T-helper 1 cell treated with Interleukin-12 subunit alpha and Interleukin-12 subunit beta and Interleukin-4 antibody, amounts not matched to agents 30 ng/mL and 1 ng/mL, for 36 hours (primary cell): Measurements from ENCODE around the gene PLEKHG3. TPM values are rescaled to one million over a fixed set of nuclear protein-coding genes. Genes with fewer than 3 reads are reported as not detected.
"Not testable (repeated sequence)": the region's sequence is repeated elsewhere in the genome, so short reads cannot be mapped to it uniquely, and the experiment has no call there.

Experiments used
- intact Hi-C: fragments of 100-400 bp; cut with micrococcal nuclease; formaldehyde crosslinking; loops from one replicate; pipeline ENCODE4 v1.15.1; 2024
- total RNA-seq: library from RNA; stranded (reverse); gene quantifications from 2 replicates; pipeline ENCODE4 v1.2.3, GENCODE V29; 2022

Gene PLEKHG3
- total RNA-seq, 1 donor from 2014 or later: 53.8 TPM

DNA sequence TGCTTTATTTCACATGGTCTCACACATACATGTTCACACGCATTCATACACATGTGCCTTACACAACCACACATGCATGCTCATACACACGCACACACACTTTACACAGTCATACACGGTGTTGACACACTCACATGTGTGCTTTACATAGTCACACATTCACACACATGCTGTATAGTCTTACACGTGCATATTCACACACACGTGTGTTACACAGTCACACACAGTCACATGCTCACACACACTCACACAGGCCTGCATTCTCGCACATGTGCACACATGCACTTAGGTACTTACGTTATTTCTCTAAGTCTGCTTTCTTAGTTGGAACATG, 18.0 kb upstream of the PLEKHG3 start:
- intact Hi-C loops: no loop called here

- intact Hi-C loops: no loop called here
Observed at GRCh38 chr14:64688031-64688430, 16.2 kb upstream of the PLEKHG3 start.

DNA sequence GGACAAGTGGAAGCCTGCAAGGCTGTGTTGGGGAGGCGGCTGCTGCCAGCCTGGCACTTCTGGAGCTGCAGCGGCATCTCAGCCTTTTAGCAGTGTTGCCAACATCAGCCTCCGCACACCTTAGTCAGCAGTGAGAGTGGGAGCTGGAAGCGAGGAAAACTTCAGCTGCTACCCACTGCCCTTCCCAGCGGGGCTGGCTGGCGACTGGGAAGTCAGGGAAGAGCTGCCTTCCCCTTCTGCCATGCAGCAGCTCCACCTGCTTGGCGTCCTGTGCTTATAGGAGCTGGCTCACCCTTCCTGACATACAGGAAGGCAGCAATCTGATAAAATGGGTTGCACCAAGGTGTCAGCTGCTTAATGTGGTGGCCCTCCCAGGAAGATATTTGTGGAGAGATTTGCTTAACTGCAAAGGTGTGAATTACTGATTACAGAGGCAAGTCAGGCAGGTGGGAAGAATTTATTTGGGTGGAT, 15.4 kb upstream of the PLEKHG3 start:
- intact Hi-C loops: no loop called here

- intact Hi-C loops: no loop called here
Observed at GRCh38 chr14:64689289-64689688, 14.9 kb upstream of the PLEKHG3 start.

DNA sequence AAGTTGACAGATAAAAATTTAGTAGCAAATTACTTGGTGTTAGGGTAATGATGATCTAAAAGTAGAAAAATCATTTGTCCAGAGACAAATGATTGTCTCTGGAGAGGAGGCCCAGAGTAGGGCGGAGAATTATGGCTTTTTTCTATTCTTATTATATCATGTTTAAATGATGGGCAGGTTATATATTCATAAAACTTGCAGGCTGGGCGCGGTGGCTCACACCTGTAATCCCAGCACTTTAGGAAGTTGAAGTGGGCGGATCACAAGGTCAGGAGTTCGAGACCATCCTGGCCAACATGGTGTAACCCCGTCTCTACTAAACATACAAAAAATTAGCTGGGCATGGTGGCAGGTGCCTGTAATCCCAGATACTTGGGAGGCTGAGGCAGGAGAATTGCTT, 13.6 kb upstream of the PLEKHG3 start:
- intact Hi-C loops: not testable (repeated sequence)

GRCh38 chr14:64691376-64691775, 12.8 kb upstream of the PLEKHG3 start:
- intact Hi-C loops: no loop called here

GRCh38 chr14:64692189-64692985, 11.8 kb upstream of the PLEKHG3 start:
- intact Hi-C loops: no loop called here

DNA sequence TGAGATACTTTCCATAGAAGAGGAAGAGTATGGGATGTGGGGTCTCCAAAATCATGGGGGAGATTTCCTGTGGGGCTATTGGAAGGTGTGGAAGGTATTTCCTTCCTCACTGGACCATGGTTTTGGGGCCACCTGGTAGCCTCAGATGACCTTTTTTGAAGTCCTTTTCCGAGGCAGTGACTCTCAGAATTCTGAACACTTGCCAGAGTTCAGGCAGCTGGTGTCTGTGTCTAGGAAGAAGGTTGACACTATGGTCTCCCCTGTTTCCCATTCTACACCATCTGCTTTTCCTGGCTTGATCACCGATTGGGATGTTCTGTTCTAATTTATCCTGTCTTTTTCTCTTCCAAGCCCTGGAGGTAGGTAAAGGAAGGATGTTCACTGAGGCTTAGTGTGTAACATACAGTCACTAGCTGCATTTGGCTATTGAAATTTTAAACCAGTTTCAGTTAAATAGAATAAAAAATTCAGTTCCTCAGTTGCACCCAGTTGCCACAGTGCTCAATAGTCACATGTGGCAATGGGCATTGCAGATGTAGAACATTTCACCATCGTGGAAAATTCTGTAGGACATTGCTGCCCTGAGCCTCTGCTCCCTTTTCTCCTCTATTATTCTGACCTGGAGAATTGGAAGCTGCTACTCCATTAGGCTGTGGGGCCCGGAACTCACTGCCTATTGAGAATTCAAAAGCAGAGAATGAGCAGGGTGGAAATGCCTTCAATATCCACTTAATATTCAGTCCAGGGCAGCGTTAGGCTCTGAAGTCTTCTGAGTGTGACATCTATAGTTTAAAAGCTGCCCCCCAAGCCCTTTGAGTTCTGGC, 11.0 kb upstream of the PLEKHG3 start:
- intact Hi-C loops: no loop called here

GRCh38 chr14:64693810-64694165, 10.4 kb upstream of the PLEKHG3 start:
- intact Hi-C loops: no loop called here

DNA sequence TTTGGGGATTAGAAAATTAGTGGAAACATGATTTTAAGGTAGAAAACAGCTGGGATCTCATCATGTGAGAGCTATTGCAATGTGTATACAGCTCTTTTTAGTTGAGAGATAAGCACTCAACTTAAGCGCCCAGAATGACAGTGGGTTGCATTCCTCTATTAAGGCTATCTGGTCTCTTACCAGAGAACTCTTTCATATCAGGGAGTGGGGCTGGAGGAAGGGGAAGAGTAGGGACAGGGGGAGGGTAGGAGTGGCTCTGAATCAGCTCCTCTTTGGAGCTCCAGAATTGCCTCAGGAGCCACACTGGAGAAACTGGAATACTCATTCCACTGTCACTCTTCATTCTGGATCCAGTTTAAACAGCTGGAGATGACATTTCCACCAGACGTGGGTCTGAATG, 9.2 kb upstream of the PLEKHG3 start:
- intact Hi-C loops: no loop called here

GRCh38 chr14:64696355-64696857, 7.8 kb upstream of the PLEKHG3 start:
- intact Hi-C loops: no loop called here

GRCh38 chr14:64698903-64699302, 5.3 kb upstream of the PLEKHG3 start:
- intact Hi-C loops: loop anchor here (1.0 kb wide), 1 partner anchor 8 kb away; no protein-coding TSS in a partner anchor

- intact Hi-C loops: loop anchor here (10.0 kb wide), 1 partner anchor 395 kb away; no protein-coding TSS in a partner anchor
Observed at GRCh38 chr14:64700290-64700689, 3.9 kb upstream of the PLEKHG3 start.

- intact Hi-C loops: loop anchor here (10.0 kb wide), 1 partner anchor 394 kb away; no protein-coding TSS in a partner anchor
Observed at GRCh38 chr14:64700894-64701293, 3.3 kb upstream of the PLEKHG3 start.

DNA sequence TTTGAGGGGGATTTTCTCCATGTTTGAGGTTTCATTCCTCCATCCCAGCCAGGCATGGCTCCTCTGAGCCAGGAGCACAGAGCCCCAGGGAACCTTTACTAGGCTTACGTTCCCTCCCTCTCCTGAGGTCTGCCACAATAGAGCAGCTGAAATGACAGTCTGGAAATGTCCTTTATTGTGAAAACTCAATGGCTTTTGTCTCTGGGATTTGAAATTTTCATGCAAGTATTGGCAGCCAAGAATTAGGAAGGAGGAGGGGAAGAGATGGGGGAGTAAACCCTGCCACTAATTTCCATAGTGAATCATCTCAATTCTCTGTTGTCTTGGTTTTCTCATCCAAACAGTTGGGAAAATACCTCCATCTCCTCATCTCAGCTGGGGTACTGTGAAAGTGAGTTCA, 2.6 kb upstream of the PLEKHG3 start:
- intact Hi-C loops: loop anchor here (10.0 kb wide), 1 partner anchor 393 kb away; no protein-coding TSS in a partner anchor

DNA sequence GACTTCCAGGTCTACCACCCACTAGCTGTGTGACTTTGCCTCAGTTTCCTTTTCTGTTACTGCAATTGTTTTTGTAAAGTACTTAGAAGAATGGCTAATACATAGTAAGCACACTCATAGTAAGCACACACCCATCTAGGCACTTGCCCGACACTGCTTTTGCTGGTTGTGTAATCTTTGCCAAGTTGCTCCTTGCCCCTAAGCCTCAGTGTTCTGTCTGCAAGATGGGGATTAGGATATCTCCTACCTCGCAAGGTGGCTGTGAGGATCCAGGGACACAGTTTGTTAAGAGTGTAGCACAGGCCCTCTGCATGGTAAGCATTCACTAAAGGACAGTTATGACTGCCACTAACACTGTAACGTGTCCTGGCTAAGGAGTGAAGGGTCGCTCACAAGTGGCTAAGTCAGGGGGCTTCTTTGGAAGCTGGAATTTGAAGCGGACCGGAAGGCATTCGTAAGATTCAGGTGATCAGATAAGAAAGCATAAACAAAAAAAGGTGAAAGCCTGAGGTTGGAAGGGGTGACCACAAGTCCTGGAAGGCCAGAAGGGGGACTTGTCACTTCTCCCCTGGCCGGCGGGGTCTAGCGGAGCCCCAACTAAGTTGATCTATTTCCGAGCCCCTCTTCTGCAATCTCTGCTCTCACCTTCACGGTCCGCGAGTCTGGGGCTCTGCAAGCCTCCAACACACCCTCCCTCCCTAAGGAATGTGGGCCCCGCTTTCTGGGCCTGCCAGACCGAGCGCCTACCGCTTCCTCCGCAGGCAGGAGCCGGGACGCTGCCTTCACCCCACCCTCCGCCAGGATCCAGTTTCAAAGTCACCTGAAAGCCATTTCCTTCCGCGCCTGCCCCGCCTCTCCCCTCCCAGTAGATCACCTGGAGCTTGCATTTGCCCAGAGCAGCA, 1.5 kb upstream of the PLEKHG3 start:
- intact Hi-C loops: loop anchor here (10.0 kb wide), 1 partner anchor 392 kb away; no protein-coding TSS in a partner anchor

- intact Hi-C loops: loop anchor here (2.0 to 10.0 kb wide), 2 partner anchors 163 to 391 kb away; partner anchors contain the start of gene HSPA2
Observed at GRCh38 chr14:64703395-64704142, 655 bp upstream of the PLEKHG3 start.

- intact Hi-C loops: loop anchor here (2.0 to 10.0 kb wide), 3 partner anchors 57 to 390 kb away; partner anchors contain the start of gene HSPA2
Observed at GRCh38 chr14:64704743-64705380, 638 bp downstream of the PLEKHG3 start.

- intact Hi-C loops: loop anchor here (2.0 to 10.0 kb wide), 3 partner anchors 57 to 389 kb away; partner anchors contain the start of gene HSPA2
Observed at GRCh38 chr14:64705381-64706118, 1.3 kb downstream of the PLEKHG3 start.
